Measurements from ENCODE around the gene DCAF7.
A peak's percentile ranks its signal among the peaks of the same experiment; 100 is the strongest.

Gene DCAF7

GRCh38 chr17:63546308-63547082, 3.8 kb upstream of the DCAF7 start:
- ChIA-PET POLR2A (no interaction called here), CTCF (no interaction called here)
- peak; percentile 3 for DNase-seq (ENCODE audit: extremely low spot score)
- TF ChIP-seq HDGF (IDR thresholded peaks at IDR 0.05; ENCODE audit: borderline replicate concordance) (no peak), L3MBTL2 (conservative IDR thresholded peaks at IDR 0.05) (no peak), PKNOX1 (IDR thresholded peaks at IDR 0.05) (no peak), SP1 (IDR thresholded peaks at IDR 0.05) (no peak), ELF4 (IDR thresholded peaks at IDR 0.05) (no peak), FOXA1 (IDR thresholded peaks at IDR 0.05) (no peak), CTBP1 (IDR thresholded peaks at IDR 0.05; ENCODE audit: borderline replicate concordance) (no peak), LEF1 (IDR thresholded peaks at IDR 0.05; ENCODE audit: borderline replicate concordance) (no peak), SUZ12 (IDR thresholded peaks at IDR 0.05) (no peak), FOXM1 (IDR thresholded peaks at IDR 0.05; ENCODE audit: borderline replicate concordance) (no peak)

- no peak for TF ChIP-seq L3MBTL2 (conservative IDR thresholded peaks at IDR 0.05)
- no peak for TF ChIP-seq ARNT (IDR thresholded peaks at IDR 0.05)
- TF ChIP-seq PKNOX1 (IDR thresholded peaks at IDR 0.05), result no peak
- TF ChIP-seq NFRKB (IDR thresholded peaks at IDR 0.05), result no peak
- no peak for TF ChIP-seq FOXK2 (IDR thresholded peaks at IDR 0.05)
- no peak for TF ChIP-seq TARDBP (IDR thresholded peaks at IDR 0.05)
- no peak for TF ChIP-seq ELF4 (IDR thresholded peaks at IDR 0.05)
- CTCF ChIA-PET, result no interaction called here
- POLR2A ChIA-PET, result no interaction called here
Observed at GRCh38 chr17:63547083-63547523, 3.2 kb upstream of the DCAF7 start.

GRCh38 chr17:63549289-63549945, 860 bp upstream of the DCAF7 start:
- ChIA-PET CTCF (interaction anchor here (0.7 kb wide), 2 partner anchors 71 to 112 kb away, joined by 3 read pairs; no protein-coding TSS in a partner anchor), POLR2A (interaction anchor here (0.6 to 2.3 kb wide), 9 partner anchors 10 to 117 kb away, joined by 3 to 10 read pairs (median 3); partner anchors contain the start of genes ACE, MAP3K3 and TACO1)

More at GRCh38 chr17:63547083-63547523, 3.2 kb upstream of the DCAF7 start:
- DNase-seq (ENCODE audit: extremely low spot score), result no peak

GRCh38 chr17:63550817-63551639, 751 bp downstream of the DCAF7 start:
- ChIA-PET POLR2A (interaction anchor here (0.6 to 2.3 kb wide), 20 partner anchors 9 to 223 kb away, joined by 3 to 10 read pairs (median 4); partner anchors contain the start of genes DDX42, MAP3K3 and TACO1), CTCF (interaction anchor here (1.7 kb wide), 1 partner anchor 61 kb away, joined by 5 read pairs; no protein-coding TSS in a partner anchor)
- DNase-seq (ENCODE audit: extremely low spot score), result peak; percentile 57
- TF ChIP-seq PKNOX1 (IDR thresholded peaks at IDR 0.05), result peak; percentile 36; the same call in 1 of the 2 replicates
- TF ChIP-seq L3MBTL2 (conservative IDR thresholded peaks at IDR 0.05), result 0 out of 2 replicates have a peak, but pooled peaks have one; percentile 21
- TF ChIP-seq ELF4 (IDR thresholded peaks at IDR 0.05), result no peak

More at GRCh38 chr17:63549289-63549945, 860 bp upstream of the DCAF7 start:
- TF ChIP-seq L3MBTL2 (conservative IDR thresholded peaks at IDR 0.05) (peak; percentile 63), FOXK2 (IDR thresholded peaks at IDR 0.05) (no peak)
- DNase-seq (ENCODE audit: extremely low spot score), result no peak

GRCh38 chr17:63552211-63552610, 1.9 kb downstream of the DCAF7 start:
- ChIA-PET POLR2A (interaction anchor here (1.2 to 1.7 kb wide), 3 partner anchors 50 to 222 kb away, joined by 3 to 7 read pairs (median 4); partner anchors contain the start of gene DDX42), CTCF (interaction anchor here (0.6 kb wide), 1 partner anchor 85 kb away, joined by 3 read pairs; no protein-coding TSS in a partner anchor)
- TF ChIP-seq ARNT (IDR thresholded peaks at IDR 0.05) (no peak), LEF1 (IDR thresholded peaks at IDR 0.05; ENCODE audit: borderline replicate concordance) (no peak), L3MBTL2 (conservative IDR thresholded peaks at IDR 0.05) (no peak), FOXM1 (IDR thresholded peaks at IDR 0.05; ENCODE audit: borderline replicate concordance) (no peak), ZNF384 (IDR thresholded peaks at IDR 0.05) (no peak), PKNOX1 (IDR thresholded peaks at IDR 0.05) (no peak), FOXK2 (IDR thresholded peaks at IDR 0.05) (no peak), SUZ12 (IDR thresholded peaks at IDR 0.05) (no peak), CTBP1 (IDR thresholded peaks at IDR 0.05; ENCODE audit: borderline replicate concordance) (no peak), BHLHE40 (IDR thresholded peaks at IDR 0.05; ENCODE audit: borderline replicate concordance) (no peak), HDGF (IDR thresholded peaks at IDR 0.05; ENCODE audit: borderline replicate concordance) (no peak), NFRKB (IDR thresholded peaks at IDR 0.05) (no peak), ELF4 (IDR thresholded peaks at IDR 0.05) (no peak), SP1 (IDR thresholded peaks at IDR 0.05) (no peak), FOXA1 (IDR thresholded peaks at IDR 0.05) (no peak), TARDBP (IDR thresholded peaks at IDR 0.05) (no peak)
- peak; percentile 3 for DNase-seq (ENCODE audit: extremely low spot score)
